HG02610 (cell line): Measurements from ENCODE around the gene BHLHE41.

ENCODE experiments used
- ATAC-seq: cut with Tn5 transposase; IDR thresholded peaks from one replicate; pipeline ENCODE4 v1.9.1; 2021; ENCODE audit warnings: mild to moderate bottlenecking, moderate library complexity; ENCODE audit not compliant: unreplicated experiment

Gene BHLHE41

DNA sequence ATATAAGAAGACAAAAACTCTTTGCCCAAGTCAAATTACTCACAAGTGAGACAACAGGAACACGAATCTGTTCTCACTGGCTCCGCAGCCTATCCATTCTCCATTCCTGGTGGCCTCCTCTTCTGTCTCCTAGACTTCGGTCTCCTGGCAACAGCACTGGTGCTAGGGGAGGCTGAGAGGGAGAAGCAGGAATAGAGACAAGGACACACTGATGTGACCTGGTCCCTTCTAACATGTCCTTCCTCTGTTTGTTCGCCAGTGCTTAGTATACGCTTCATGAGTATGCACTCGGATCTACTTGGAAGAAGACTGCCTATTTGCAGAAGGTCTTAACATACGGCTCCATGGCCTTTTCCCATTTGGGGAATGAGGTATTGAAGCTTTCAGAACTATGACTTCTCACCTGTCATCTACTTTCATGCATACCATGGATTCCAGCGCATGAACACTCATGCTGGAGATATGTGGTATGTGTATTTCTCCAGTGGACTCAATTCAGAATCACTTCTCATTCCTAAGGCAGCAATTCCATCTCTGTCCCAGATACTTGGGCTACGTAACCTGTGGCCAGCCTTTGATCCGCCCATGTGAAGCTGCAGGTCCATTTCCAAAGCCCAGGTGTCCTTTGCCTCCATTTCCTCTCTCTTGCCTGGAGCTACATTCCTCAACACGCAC, 33.9 kb downstream of the BHLHE41 start:
- no peak for ATAC-seq

DNA sequence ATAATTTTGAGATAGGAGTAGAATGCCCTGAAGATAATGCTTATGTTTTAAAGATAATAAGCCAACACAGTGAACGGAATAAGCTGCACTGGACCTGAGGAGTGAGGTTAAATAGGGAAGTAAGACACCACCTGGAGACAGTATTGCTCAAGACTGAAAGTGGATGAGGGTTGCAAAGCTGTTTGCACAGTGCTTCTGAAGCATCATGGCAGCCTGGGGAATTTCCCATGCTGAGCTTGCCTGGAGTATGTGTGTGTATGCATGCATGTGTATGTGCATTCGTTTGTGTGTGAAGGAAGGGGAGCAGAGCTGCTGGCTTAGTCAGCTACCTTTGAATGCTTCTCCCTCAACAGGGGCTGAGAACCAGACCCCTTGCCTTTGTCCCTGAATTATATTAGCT, 35.8 kb downstream of the BHLHE41 start:
- ATAC-seq = peak; percentile 100

- ATAC-seq = no peak
Observed at GRCh38 chr12:26086936-26087335, 37.9 kb downstream of the BHLHE41 start.

- no peak for ATAC-seq
Observed at GRCh38 chr12:26080911-26081310, 43.9 kb downstream of the BHLHE41 start.

GRCh38 chr12:26077915-26078702, 46.7 kb downstream of the BHLHE41 start:
- ATAC-seq = no peak
